K562 (cell line): Measurements from ENCODE around the gene RGS3. TPM values are rescaled to one million over a fixed set of nuclear protein-coding genes. Genes with fewer than 3 reads are reported as not detected.

Experiments
- ATAC-seq: fragments of 200-7000 bp; cut with Tn5 transposase; 3 replicates; pipeline ENCODE4 v1.9.1; 2020; ENCODE audit warnings: moderate library complexity
- BruUV-seq: library from RNA; stranded (reverse); fragments of 400-500 nt; replicated peaks from 2 replicates; lab custom pipeline; 2021; lab: Mats Ljungman, UMichigan
- CTCF ChIA-PET: fragments of 300-600 bp; formaldehyde crosslinking; extraction: SDS; loops from one replicate; lab custom pipeline; 2021; ENCODE audit warnings: low intra/inter-chr PET ratio; lab: Yijun Ruan, JAX
- POLR2A ChIA-PET: fragments of 300-600, 350-650 bp; sonication (Branson Sonifier 250); formaldehyde crosslinking; extraction: SDS; loops from one replicate; lab custom pipeline; 2021; ENCODE audit warnings: antibody characterized with exemption, inconsistent platforms; lab: Yijun Ruan, JAX
- DNase-seq, 4 experiments: peaks; one replicate each; pipeline versions ENCODE4 v3.0.0 to v3.0.0-alpha.2; 2011 to 2018; ENCODE audit warnings: low spot score in 3 of 4, mixed read lengths in 3 of 4; ENCODE audit errors: extremely low read depth in 1 of 4
- FAIRE-seq: peaks from 2 replicates; lab custom pipeline; 2011; peaks lifted over from hg19 to GRCh38; lab: Jason Lieb, UNC
- H2AFZ ChIP-seq: 2 replicates; pipeline ENCODE4 v1.6.0; 2011; ENCODE audit warnings: low read depth, low read length, control low read depth, inconsistent platforms
- H3K27ac ChIP-seq: fragments of 200-600 bp; 3 replicates; pipeline ENCODE4 v1.8.0; 2011; ENCODE audit warnings: low read depth, mild to moderate bottlenecking, control low read depth, inconsistent platforms, low read length, moderate library complexity, mixed read lengths; ENCODE audit errors: extremely low read depth
- H3K27me3 ChIP-seq, 2 experiments: fragments of 300-600 bp in 1 of 2; 2 replicates in 1 of 2; 3 replicates in 1 of 2; pipeline versions ENCODE4 v1.6.0 to v1.8.0; 2011; ENCODE audit warnings: inconsistent platforms in 2 of 2, low read length in 2 of 2, mild to moderate bottlenecking in 1 of 2, mixed read lengths in 1 of 2, moderate library complexity in 1 of 2; ENCODE audit not compliant: control insufficient read depth in 2 of 2, insufficient read depth in 2 of 2
- H3K36me3 ChIP-seq: fragments of 300-600 bp; 3 replicates; pipeline ENCODE4 v1.8.0; 2011; ENCODE audit warnings: mild to moderate bottlenecking, low read length, inconsistent platforms; ENCODE audit not compliant: control insufficient read depth, insufficient read depth
- H3K4me1 ChIP-seq, 2 experiments: fragments of 200-600 bp in 1 of 2; replicated peaks in 1 of 2; 2 replicates in 1 of 2; 3 replicates in 1 of 2; pipeline versions ENCODE4 v1.5.1 to v1.8.0; 2011; ENCODE audit warnings: inconsistent platforms in 2 of 2, low read length in 2 of 2, mild to moderate bottlenecking in 1 of 2, mixed read lengths in 1 of 2, moderate library complexity in 1 of 2; ENCODE audit not compliant: control insufficient read depth in 2 of 2, insufficient read depth in 2 of 2
- H3K4me2 ChIP-seq: 2 replicates; pipeline ENCODE4 v1.6.1; 2011; ENCODE audit warnings: low read length, control low read depth, inconsistent platforms, mixed read lengths; ENCODE audit not compliant: insufficient read depth
- H3K4me3 ChIP-seq: fragments of 200-600 bp; sonication (generic), shearing (Covaris generic); 2 replicates; pipeline ENCODE4 v1.5.1; 2016; ENCODE audit warnings: control low read depth, inconsistent platforms
- H3K79me2 ChIP-seq: fragments of 200-600 bp; 3 replicates; pipeline ENCODE4 v1.8.0; 2011; ENCODE audit warnings: low read length, inconsistent platforms; ENCODE audit not compliant: control insufficient read depth, insufficient read depth
- H3K9ac ChIP-seq, 2 experiments: 2 replicates each; pipeline versions ENCODE4 v1.6.0 to v1.6.1; 2011; ENCODE audit warnings: low read depth in 2 of 2, low read length in 2 of 2, control low read depth in 1 of 2, inconsistent platforms in 1 of 2, mild to moderate bottlenecking in 1 of 2, mixed read lengths in 1 of 2; ENCODE audit not compliant: insufficient read depth in 1 of 2
- H3K9me1 ChIP-seq: one replicate; pipeline ENCODE4 v1.6.0; 2011; ENCODE audit warnings: inconsistent platforms, mild to moderate bottlenecking, low read length, moderate library complexity; ENCODE audit not compliant: control insufficient read depth, insufficient read depth
- H3K9me3 ChIP-seq: replicated peaks from 2 replicates; pipeline ENCODE4 v1.5.1; 2011; ENCODE audit warnings: low read depth, low read length, inconsistent platforms; ENCODE audit not compliant: control insufficient read depth, insufficient read depth
- H4K20me1 ChIP-seq: replicated peaks from 2 replicates; pipeline ENCODE4 v1.6.1; 2011; ENCODE audit warnings: low read length, inconsistent platforms, mixed read lengths; ENCODE audit not compliant: control insufficient read depth, insufficient read depth
- TCF7 ChIP-seq: sonication (generic); IDR thresholded peaks from 2 replicates; pipeline ENCODE4 v1.6.1; 2016; ENCODE audit warnings: antibody characterized with exemption, borderline replicate concordance
- ZNF766 ChIP-seq: fragments of 200-800 bp; sonication (Bioruptor generic); conservative IDR thresholded peaks from 2 replicates; pipeline ENCODE4 v1.6.1; 2016; ENCODE audit warnings: missing genetic modification characterization, missing compliant biosample characterization
- WGBS: fragments of 100-300 bp; shearing (Covaris generic); methylation state at CpG from one replicate; pipeline ENCODE4 v1.1.6; 2016; ENCODE audit warnings: low coverage, mixed read lengths; ENCODE audit not compliant: insufficient coverage; ENCODE audit errors: missing lambda C conversion rate; 5-methylcytosine and 5-hydroxymethylcytosine counted together
- in situ Hi-C: fragments of 300-500 bp; cut with MboI; formaldehyde crosslinking; loops from 4 replicates; pipeline ENCODE4 v1.15.0; 2018; ENCODE audit warnings: inconsistent platforms, mixed read lengths
- intact Hi-C: fragments of 100-400 bp; cut with micrococcal nuclease; formaldehyde crosslinking; loops from 2 replicates; pipeline ENCODE4 v1.14.2; 2022
- polyA plus RNA-seq, 8 experiments: library from polyadenylated mRNA; depleted of rRNA in 4 of 8; stranded (reverse) in 5 of 8; unstranded in 3 of 8; fragments of >200 nt; fragmentation: Nextera tagmentation in 2 of 8; fragmentation: Illumina TruSeq in 1 of 8; extraction: Ambion mirVana in 2 of 8; extraction: Trizol in 1 of 8; gene quantifications; 2 replicates each; pipeline versions ENCODE4 v1.2.1 to v1.2.3, GENCODE V29; 2011 to 2014; ENCODE audit warnings: inconsistent platforms in 1 of 8, missing spikeins in 1 of 8
- total RNA-seq, 7 experiments: library from RNA; depleted of rRNA in 6 of 7; stranded (reverse); fragments of >200 nt in 6 of 7; fragmentation: Illumina TruSeq in 2 of 7; extraction: Trizol in 2 of 7; gene quantifications; 2 replicates each; pipeline versions ENCODE4 v1.2.1 to v1.2.3, GENCODE V29; 2011 to 2021; ENCODE audit warnings: low replicate concordance in 1 of 7
- TF ChIP-seq, protein P1 (sequence below): sonication (generic); formaldehyde crosslinking; IDR thresholded peaks from 2 replicates; pipeline ENCODE4 v1.8.0; 2022; ENCODE audit warnings: mild to moderate bottlenecking, missing genetic modification reagents, borderline replicate concordance

Gene RGS3
- total and polyA plus RNA-seq, 9 of the 15 experiments (the other 6 are each of a cell fraction or from before 2014, with no cell fraction given) = 0.08 to 2.9 (median 0.95) TPM

DNA sequence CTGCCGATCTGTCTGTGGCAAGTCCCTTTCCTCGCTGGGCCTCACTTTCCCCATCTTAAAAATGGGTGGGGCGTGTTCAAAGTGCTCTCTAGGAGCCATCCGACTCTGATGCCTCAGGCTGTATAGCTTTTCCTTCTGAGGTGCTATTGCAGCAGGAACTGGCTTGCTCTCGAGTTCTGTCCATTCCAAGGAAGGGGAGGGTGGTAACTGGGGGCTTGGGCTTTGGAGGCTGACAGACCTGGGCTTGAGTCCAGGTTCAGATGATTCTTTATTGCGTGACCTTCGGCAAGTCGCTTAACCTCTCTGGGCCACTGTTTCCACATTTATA, 139.5 kb downstream of the RGS3 start:
- H2AFZ ChIP-seq = no peak overlapping the region
- peaks cover 5 to 8% of the 10 kb centered on the region in 2 experiments; a peak in 2 of 5 replicates for H3K27me3 ChIP-seq
- ChIA-PET CTCF (no interaction called here), POLR2A (interaction anchor here (1.2 to 2.0 kb wide), 4 partner anchors 11 to 193 kb away, joined by 3 to 7 read pairs (median 4); partner anchors contain the start of genes C9orf43 and POLE3)
- H3K9me1 ChIP-seq = no peaks in the 10 kb centered on the region
- in situ Hi-C loops (loop anchor here (5.0 kb wide), 1 partner anchor 54 kb away; no protein-coding TSS in a partner anchor), intact Hi-C loops (no loop called here)
- TF ChIP-seq, protein P1, sequence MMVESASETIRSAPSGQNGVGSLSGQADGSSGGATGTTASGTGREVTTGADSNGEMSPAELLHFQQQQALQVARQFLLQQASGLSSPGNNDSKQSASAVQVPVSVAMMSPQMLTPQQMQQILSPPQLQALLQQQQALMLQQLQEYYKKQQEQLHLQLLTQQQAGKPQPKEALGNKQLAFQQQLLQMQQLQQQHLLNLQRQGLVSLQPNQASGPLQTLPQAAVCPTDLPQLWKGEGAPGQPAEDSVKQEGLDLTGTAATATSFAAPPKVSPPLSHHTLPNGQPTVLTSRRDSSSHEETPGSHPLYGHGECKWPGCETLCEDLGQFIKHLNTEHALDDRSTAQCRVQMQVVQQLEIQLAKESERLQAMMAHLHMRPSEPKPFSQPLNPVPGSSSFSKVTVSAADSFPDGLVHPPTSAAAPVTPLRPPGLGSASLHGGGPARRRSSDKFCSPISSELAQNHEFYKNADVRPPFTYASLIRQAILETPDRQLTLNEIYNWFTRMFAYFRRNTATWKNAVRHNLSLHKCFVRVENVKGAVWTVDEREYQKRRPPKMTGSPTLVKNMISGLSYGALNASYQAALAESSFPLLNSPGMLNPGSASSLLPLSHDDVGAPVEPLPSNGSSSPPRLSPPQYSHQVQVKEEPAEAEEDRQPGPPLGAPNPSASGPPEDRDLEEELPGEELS (CRISPR knock-in tag) = no peak
- no peak for TF ChIP-seq ZNF766 (CRISPR knock-in tag)
- no peak for TF ChIP-seq TCF7
- FAIRE-seq = no peak
- 50% methylated on average over 8 of the region's 8 CpGs for WGBS
- H3K9me3 ChIP-seq = no peaks in the 10 kb centered on the region
- ATAC-seq = no peak
- BruUV-seq = no TSS peak
- H3K4me3 ChIP-seq = no peak overlapping the region
- no peak overlapping the region for H3K27ac ChIP-seq
- H3K36me3 ChIP-seq = no peaks in the 10 kb centered on the region
- peaks cover 3% of the 10 kb centered on the region for H4K20me1 ChIP-seq
- peaks cover 9 to 10% of the 10 kb centered on the region in 2 experiments for H3K4me1 ChIP-seq
- no peak overlapping the region for H3K9ac ChIP-seq
- no peak for DNase-seq
- no peaks in the 10 kb centered on the region for H3K79me2 ChIP-seq
- no peak overlapping the region for H3K4me2 ChIP-seq
